NOMO-1 treated with DMSO at 0.1 percent for 48 hours (cell line): ENCODE results near the gene SPECC1L.

Experiments
- DNase-seq: peaks from one replicate; lab custom pipeline; 2025; ENCODE audit not compliant: unreplicated experiment; lab: John Stamatoyannopoulos, UW

Gene SPECC1L

GRCh38 chr22:24411256-24412004 lies 140.8 kb downstream of the SPECC1L start:
- DNase-seq = no peak

GRCh38 chr22:24412274-24412673 lies 141.6 kb downstream of the SPECC1L start:
- no peak for DNase-seq

GRCh38 chr22:24413271-24413670 lies 142.6 kb downstream of the SPECC1L start:
- no peak for DNase-seq

- no peak for DNase-seq
These were observed 143.2 kb downstream of the SPECC1L start for GRCh38 chr22:24413736-24414385.

GRCh38 chr22:24414523-24414922 lies 143.9 kb downstream of the SPECC1L start:
- DNase-seq = no peak

- DNase-seq = no peak
These were observed 144.6 kb downstream of the SPECC1L start for GRCh38 chr22:24414984-24415945.

- no peak for DNase-seq
These were observed 145.5 kb downstream of the SPECC1L start for GRCh38 chr22:24416095-24416494.

- DNase-seq = no peak
These were observed 146.0 kb downstream of the SPECC1L start for GRCh38 chr22:24416611-24417010.

- DNase-seq = no peak
These were observed 146.6 kb downstream of the SPECC1L start for GRCh38 chr22:24417200-24417599.

GRCh38 chr22:24417901-24418641 lies 147.4 kb downstream of the SPECC1L start:
- DNase-seq = no peak

GRCh38 chr22:24418786-24419474 lies 148.3 kb downstream of the SPECC1L start:
- no peak for DNase-seq

- DNase-seq = no peak
These were observed 148.8 kb downstream of the SPECC1L start for GRCh38 chr22:24419475-24419850.

- DNase-seq = no peak
These were observed 149.7 kb downstream of the SPECC1L start for GRCh38 chr22:24420072-24420976.

GRCh38 chr22:24420977-24421343 lies 150.3 kb downstream of the SPECC1L start:
- DNase-seq = no peak

GRCh38 chr22:24421428-24421931 lies 150.8 kb downstream of the SPECC1L start:
- DNase-seq = peak; percentile 16

GRCh38 chr22:24422102-24422665 lies 151.6 kb downstream of the SPECC1L start:
- no peak for DNase-seq

- DNase-seq = peak; percentile 24
These were observed 152.9 kb downstream of the SPECC1L start for GRCh38 chr22:24423519-24424000.
